HL-60 (cell line): ENCODE measurements around the gene RNF135.

Experiments used
- GABPA ChIP-seq: IDR thresholded peaks from 2 replicates; pipeline ENCODE4 v1.6.1; 2012; ENCODE audit warnings: low read depth
- POLR2AphosphoS5 ChIP-seq: IDR thresholded peaks from 2 replicates; pipeline ENCODE4 v1.6.1; 2012; ENCODE audit warnings: low read depth
- TF ChIP-seq, protein P1 (sequence below): IDR thresholded peaks from one replicate; pipeline ENCODE4 v1.5.1; 2011; ENCODE audit warnings: low read length, control low read depth, inconsistent platforms; ENCODE audit not compliant: insufficient read depth
- TF ChIP-seq, protein P2 (sequence below): IDR thresholded peaks from 2 replicates; pipeline ENCODE4 v1.6.1; 2012; ENCODE audit warnings: low read depth; ENCODE audit not compliant: insufficient replicate concordance

DNA sequence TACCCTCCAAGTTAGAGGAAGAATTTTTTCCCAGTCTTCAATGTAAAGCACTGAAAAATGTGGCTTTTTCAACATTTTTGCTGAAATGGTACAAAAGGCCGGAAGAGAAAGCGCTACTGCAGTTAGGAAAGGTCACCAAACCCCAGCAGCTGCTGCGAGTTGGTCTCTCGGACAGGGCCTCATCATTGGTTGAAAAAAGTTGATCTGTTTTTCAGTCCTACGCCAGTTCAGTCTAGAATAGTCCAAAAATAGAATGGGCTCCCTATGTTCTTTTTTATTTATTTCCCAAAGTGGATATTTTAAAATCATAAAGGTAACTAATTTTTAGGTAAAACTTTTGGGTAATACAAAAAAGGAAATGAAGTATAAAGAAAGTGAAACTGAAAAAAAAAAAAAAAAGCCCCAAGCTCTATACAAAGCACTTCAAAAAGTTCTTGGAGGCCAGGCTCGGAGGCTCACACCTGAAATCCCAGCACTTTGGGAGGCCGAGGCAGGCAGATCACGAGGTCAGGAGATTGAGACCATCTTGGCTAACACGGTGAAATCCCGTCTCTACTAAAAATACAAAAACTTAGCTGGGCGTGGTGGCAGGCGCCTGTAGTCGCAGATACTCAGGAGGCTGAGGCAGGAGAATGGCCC is 31.7 kb upstream of the RNF135 start:
- TF ChIP-seq, protein P1, sequence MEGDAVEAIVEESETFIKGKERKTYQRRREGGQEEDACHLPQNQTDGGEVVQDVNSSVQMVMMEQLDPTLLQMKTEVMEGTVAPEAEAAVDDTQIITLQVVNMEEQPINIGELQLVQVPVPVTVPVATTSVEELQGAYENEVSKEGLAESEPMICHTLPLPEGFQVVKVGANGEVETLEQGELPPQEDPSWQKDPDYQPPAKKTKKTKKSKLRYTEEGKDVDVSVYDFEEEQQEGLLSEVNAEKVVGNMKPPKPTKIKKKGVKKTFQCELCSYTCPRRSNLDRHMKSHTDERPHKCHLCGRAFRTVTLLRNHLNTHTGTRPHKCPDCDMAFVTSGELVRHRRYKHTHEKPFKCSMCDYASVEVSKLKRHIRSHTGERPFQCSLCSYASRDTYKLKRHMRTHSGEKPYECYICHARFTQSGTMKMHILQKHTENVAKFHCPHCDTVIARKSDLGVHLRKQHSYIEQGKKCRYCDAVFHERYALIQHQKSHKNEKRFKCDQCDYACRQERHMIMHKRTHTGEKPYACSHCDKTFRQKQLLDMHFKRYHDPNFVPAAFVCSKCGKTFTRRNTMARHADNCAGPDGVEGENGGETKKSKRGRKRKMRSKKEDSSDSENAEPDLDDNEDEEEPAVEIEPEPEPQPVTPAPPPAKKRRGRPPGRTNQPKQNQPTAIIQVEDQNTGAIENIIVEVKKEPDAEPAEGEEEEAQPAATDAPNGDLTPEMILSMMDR: no peak
- TF ChIP-seq POLR2AphosphoS5 (no peak), GABPA (no peak)
- TF ChIP-seq, protein P2, sequence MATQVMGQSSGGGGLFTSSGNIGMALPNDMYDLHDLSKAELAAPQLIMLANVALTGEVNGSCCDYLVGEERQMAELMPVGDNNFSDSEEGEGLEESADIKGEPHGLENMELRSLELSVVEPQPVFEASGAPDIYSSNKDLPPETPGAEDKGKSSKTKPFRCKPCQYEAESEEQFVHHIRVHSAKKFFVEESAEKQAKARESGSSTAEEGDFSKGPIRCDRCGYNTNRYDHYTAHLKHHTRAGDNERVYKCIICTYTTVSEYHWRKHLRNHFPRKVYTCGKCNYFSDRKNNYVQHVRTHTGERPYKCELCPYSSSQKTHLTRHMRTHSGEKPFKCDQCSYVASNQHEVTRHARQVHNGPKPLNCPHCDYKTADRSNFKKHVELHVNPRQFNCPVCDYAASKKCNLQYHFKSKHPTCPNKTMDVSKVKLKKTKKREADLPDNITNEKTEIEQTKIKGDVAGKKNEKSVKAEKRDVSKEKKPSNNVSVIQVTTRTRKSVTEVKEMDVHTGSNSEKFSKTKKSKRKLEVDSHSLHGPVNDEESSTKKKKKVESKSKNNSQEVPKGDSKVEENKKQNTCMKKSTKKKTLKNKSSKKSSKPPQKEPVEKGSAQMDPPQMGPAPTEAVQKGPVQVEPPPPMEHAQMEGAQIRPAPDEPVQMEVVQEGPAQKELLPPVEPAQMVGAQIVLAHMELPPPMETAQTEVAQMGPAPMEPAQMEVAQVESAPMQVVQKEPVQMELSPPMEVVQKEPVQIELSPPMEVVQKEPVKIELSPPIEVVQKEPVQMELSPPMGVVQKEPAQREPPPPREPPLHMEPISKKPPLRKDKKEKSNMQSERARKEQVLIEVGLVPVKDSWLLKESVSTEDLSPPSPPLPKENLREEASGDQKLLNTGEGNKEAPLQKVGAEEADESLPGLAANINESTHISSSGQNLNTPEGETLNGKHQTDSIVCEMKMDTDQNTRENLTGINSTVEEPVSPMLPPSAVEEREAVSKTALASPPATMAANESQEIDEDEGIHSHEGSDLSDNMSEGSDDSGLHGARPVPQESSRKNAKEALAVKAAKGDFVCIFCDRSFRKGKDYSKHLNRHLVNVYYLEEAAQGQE: no peak
